ENCODE results near the gene TSPAN5.

DNA sequence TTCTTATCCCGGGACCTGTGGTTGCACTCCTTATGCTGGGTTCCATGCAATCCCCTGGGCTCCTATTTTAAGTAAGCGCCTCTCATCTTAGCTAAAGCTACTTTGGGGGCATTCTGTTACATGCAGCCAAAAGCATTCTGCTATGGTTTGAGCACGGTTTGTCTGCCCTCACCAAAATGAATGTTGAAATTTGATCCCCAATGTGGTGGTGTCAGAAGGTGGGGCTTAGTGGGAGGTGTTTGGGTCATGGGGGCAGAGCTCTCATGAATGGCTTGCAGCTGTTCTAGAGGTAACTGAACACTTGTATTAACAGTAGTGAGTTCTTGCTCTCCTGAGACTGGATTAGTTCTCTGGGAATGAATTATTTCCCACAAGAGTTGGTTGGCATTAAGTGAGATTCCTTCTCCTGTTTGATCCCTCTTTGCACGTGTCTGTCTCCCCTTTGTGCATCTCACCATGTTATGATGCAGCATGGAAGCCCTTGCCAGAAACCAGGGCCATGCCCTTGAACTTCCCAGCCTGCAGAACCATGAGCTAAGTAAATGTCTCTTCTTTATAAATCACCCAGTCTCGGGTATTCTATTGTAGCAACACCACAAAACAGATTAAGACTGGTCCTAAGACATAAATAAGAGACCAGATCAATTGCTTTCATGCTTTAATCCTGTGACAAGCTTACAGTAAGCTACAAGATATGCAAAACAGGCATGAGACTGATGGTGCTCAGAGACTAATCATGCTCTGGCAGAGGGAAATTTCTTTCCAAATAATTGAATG is 141.8 kb downstream of the TSPAN5 start:
- TF ChIP-seq CTCF (IDR thresholded peaks at IDR 0.05) (no peak), POLR2A (IDR thresholded peaks at IDR 0.05) (no peak)

All from lower leg skin (tissue), 3 donors.